A204.1 (cell line): ENCODE results near the gene PCDH17.

Source experiments
- FAIRE-seq: peaks from 2 replicates; lab custom pipeline; 2012; peaks lifted over from hg19 to GRCh38; lab: Jason Lieb, UNC

Gene PCDH17, protein sequence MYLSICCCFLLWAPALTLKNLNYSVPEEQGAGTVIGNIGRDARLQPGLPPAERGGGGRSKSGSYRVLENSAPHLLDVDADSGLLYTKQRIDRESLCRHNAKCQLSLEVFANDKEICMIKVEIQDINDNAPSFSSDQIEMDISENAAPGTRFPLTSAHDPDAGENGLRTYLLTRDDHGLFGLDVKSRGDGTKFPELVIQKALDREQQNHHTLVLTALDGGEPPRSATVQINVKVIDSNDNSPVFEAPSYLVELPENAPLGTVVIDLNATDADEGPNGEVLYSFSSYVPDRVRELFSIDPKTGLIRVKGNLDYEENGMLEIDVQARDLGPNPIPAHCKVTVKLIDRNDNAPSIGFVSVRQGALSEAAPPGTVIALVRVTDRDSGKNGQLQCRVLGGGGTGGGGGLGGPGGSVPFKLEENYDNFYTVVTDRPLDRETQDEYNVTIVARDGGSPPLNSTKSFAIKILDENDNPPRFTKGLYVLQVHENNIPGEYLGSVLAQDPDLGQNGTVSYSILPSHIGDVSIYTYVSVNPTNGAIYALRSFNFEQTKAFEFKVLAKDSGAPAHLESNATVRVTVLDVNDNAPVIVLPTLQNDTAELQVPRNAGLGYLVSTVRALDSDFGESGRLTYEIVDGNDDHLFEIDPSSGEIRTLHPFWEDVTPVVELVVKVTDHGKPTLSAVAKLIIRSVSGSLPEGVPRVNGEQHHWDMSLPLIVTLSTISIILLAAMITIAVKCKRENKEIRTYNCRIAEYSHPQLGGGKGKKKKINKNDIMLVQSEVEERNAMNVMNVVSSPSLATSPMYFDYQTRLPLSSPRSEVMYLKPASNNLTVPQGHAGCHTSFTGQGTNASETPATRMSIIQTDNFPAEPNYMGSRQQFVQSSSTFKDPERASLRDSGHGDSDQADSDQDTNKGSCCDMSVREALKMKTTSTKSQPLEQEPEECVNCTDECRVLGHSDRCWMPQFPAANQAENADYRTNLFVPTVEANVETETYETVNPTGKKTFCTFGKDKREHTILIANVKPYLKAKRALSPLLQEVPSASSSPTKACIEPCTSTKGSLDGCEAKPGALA (N-terminal part only)

DNA sequence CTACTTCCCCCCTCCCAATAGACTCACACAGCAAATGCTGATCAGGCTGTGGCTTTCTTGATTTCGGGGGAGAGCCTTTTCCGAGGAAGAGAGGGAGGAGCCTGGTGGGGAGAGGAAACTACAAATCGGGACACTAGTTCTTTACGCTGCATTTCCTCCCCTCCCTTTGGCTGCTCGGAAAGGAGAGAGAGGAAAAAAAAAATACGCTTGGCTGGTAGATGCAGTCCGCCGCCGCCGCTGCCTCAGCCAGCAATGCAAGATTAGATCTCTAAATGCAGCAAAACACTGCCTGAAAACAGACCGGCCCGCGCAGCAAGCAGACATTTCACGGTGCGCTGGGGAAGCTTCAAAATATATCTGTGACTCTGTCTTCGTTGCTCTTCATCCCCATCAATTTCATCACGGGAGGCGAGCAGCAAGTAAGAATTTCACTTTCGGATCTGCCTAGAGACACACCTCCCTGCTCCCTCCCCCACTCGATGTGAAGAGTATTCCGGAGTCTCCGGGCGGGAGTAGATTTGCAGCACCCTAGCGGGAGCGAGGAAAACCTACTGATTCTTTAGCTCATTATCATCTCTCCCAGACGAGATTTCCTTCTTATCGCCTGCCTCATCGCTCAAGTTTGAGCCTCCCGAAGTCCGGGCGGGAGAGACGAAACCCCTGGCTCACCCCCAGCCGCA lies at the start of gene PCDH17:
TSS of gene PCDH17 (plus strand) at position 149 of the 680 bp plus-strand sequence. CDS start 803 bp downstream, outside the sequence.
- no peak for FAIRE-seq

DNA sequence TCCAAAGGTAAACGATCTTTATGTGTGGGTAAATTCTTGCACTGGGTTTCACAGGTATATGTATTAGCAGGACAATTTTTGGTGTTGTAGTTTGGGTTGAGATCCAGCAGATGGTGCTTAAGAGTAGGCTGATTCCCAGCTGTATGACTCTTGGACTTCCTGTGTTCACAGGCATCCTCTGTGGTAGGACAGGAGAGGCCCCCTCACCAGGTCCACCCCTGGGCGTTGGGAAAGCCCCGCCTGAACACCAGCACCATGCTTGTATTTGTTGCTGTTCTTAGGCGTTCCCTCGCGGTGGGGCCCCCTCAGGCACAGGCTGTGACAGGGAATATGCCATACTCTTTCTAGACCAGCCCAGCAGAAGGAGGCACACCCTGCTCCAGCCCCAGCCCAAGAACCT lies 49.5 kb upstream of the PCDH17 start:
- FAIRE-seq, result no peak

DNA sequence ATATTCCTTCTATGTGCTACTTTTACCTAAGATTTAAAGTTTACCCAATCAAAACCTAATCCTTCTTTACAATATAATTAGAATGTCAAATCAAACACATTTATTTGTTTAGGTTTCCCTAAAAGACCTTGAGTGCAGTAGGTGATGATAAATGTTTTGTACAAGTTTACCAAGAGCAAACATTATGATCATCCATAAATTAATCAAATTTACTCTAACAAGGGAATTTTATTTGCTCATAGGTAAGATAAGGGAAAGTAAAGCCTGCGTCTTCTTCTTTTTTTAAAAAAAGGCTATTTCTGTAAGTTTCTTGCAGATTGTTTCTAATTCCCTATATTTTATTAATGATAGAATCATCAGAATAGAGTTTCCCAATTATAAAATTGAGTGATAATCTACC lies 48.0 kb upstream of the PCDH17 start:
- FAIRE-seq, result no peak

DNA sequence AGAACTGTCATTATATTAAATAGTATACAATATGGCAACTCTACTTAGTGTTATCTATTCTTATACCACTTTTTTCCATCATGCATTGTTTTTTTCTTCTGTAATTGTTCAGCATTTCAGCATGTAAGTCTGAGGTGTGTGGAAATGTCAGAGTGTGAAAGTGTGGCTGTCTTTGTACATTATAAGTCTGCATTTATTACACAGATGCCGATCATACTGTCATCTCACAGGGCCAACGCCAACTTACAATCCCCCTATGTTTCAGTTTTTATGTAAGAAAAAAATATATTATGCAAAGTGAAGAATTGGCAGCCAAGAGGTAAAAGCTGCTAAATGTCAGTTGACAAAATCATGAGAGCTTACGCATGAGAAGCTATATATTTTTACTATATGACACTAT lies 42.9 kb upstream of the PCDH17 start:
- no peak for FAIRE-seq

DNA sequence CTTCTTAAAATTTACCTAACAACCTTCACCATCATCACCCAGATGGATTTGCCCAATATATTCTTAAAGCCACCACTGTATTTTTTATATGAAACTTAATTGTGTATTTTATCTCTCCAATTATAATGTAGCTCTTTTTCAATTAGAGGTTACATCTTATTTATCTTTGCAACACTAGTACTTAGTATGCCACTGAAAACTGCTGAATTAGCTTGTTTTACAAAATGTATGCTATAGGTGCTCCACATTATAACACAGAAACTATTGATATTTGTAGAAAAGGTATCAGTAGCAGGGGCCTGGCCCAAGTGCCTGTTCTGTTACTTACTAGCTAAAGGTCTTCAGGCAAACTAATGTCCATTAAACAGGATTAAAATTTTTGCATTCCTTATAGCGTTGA lies 35.8 kb upstream of the PCDH17 start:
- no peak for FAIRE-seq

DNA sequence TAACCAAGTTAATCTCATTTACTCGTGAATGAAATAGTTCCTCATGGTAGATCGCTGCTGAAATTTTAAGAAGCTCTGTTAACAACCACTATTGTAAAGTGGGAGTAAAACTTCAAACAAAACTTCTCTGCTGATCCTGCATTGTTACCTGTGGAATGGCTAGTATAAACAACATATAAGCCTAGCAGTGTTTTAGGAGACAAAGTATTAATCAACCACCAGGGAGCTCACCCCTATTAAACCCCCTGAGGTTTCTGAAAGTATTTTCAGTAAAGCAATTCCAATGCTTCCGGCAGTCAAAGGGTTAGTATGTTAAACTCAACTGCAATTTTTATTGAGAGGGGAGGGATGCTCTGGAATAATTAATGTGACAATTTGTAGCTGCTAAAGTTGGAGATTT lies 30.0 kb upstream of the PCDH17 start:
- FAIRE-seq, result no peak

DNA sequence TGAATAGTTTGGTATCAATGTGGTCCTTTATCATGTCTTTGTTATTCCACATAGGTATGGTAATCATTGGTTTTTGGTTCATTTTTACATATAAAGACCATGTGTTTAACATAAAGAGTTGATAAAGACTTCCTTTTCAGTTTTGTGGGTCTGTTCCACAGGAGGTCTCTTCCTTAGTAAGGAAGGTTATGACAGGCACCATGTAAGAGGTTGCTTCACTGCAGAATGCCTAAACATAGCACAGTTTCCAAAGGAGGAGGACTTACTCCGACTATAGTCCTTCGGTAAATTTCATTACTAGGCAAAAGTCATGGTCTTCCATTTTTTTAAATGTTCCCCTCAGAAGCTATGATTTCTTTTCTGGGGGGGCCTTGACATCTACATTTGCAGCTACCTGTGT lies 27.1 kb upstream of the PCDH17 start:
- FAIRE-seq, result no peak

DNA sequence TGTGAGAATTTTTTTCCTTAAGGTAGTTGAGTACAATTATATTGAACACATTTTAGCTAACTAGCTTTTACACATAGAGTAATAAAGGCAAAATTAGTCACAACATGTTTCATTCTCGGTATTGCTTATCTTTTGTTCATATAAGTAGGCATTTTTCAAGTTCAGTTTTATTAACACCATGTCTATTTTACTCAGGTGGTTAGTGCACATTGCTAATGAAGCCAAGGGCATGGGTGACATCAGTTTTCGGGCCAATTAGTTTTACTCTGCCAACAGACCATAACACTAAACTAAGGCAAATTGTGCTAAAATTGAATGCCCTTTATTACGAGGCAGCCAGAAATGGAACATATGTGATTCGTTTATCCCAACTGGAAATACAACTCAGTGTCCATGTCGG lies 19.6 kb upstream of the PCDH17 start:
- FAIRE-seq, result no peak

DNA sequence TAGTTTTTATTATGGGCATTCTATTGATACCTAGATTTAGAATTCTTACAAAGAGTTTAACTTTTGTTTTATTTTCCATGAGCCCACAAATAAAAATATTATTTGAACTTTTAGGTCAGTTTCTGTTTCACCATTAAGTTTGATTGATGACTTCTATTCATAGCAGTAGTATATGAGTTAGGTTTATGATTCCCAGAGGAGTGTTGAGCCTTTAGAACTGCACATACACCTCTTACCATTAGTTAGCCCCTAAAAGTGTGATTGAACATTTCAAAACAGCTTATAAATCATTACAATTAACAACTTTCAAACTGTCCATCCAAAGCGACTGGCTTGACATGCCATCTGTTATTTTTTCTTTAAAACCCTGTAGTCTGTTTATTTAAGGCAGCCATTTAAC lies 19.0 kb upstream of the PCDH17 start:
- FAIRE-seq, result no peak

DNA sequence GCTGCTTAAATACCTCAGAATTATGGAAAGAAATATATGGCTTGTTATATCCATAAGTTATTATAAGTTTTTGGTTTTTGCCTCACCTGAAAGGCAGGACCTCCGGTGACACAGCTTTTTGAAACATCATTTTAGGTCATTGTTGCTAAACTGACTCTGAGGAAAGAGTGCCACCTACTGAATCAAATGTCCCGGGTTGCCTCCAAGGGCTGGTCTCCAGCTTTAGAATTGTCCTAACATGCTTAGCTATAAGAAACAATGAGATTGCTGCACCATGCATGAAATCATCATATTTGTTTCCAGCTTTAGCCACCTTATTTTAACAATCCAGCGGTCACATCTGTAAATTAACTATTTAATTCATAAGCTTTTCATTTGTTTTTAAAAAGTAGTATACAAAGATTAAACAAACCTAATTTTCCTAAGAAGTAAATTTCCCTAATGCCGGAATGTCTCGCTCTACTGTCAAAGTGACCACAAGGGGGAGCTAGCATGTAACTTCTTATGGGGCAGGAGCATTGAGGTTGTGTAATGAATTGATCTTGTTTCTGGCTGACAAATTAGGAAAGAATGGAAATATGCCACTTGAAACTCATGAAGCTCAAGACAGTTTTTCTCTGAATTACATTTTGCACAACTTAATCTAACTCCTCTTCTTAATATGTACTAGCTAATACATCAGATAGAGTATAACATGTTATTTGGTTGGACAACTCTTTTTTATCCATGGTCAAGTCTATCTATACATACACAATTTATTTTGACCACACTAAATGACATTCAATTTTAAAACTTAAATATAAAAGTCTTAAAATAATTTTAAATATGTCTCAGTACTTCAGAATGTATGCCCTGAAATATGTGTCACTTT lies 6.7 kb upstream of the PCDH17 start:
- peak; percentile 94 for FAIRE-seq

DNA sequence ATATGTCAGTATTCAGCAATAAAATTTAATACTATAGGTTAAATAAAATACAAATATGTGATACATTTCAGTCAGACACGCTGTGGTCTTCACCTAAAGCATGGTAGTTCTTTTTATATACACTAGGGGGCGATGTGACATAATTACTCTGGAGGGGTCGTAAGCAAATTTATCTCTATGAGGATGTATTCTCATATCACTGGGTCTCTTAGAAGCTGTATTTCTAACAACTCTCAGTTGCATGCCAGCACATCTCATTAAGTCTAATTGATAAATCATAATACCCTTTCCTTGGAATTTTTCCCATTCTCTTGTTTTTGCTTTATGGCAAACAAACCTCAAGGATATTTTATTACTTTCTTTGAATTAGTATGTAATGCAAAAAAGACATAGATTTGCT lies 3.9 kb upstream of the PCDH17 start:
- FAIRE-seq, result peak; percentile 92

DNA sequence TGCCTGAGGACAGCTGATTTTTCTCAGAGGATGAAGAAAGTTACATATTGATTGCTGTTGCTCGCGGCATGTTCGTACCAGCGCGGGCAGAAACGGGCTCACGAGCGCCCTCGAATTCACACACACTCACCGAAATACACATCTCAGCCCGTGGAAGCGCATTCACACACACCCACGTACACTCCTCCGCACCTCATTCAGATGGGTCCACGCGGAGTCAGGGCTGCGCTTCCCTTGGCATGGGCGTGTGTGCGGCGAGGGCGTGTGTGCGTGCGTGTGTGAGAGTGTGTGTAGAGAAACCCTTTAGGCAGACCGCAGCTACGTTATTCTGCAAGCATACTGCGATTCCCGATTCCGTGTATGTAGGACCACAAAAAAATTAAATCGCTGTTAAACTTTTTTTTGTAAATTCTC lies 2.1 kb upstream of the PCDH17 start:
- FAIRE-seq, result no peak

DNA sequence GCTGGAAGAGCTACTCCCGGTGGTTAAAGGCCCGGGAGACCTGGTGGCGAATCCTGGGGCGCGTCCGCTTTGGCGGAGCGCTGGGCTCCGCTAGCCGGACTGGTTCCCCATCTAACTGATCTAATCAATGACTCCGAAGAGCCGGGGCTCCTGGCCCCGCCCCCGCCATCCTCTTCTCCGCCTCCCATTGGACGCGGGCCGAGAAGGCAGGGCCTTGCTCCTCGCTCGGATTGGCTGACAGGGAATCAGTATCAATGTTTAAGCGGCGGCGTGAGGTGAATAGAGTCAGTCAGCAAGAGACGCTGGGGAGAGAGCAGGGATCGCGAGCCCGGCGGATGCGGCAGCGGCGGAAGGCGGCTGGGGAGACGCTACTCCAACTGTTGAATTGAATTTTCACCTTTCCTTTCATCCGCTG lies 1.7 kb upstream of the PCDH17 start:
- FAIRE-seq, result no peak

DNA sequence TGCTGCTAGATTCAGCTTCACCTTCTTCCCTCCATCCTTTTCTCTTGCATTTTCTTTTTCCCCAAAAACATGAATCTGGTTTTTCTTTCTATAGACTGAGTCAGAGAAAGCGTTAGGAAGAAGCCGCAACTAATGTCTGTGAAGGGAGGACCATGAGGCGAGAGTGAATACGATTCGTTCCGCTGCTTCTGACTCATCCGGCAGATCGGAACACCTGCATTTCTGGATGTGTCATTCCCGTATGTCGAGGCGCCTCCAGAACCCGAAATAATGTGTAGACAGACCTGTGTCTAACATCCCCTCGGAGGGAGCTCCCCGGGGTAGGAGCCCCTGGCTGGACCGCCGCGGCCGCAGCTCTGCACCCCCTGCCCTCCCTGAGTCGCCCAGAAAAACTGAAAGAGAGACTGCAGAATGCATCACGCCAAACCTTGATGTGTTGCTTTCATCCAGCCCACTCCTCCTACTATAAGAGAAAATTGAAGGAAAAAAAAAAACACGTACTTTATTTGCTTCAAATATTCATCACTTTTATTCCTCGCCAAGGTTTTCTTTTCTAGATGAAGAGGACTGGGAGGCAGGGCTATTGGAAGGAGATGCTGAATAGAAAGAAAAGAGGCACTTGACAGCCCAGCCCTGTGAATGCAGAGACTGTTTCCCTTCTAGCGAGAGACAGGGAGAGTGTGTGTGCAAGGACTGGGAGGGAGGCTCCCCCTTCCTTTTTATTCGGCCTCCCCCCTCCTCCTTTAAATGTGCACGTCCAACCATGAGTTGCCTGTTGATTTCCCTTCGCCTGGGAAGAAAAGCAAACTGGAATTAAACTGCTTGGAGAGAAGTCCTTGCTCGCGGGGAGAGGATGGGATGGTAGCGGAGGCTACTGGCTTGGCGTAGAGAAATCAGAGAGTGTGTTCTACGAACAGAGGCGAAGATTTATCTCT lies 616 bp upstream of the PCDH17 start:
- FAIRE-seq, result no peak

DNA sequence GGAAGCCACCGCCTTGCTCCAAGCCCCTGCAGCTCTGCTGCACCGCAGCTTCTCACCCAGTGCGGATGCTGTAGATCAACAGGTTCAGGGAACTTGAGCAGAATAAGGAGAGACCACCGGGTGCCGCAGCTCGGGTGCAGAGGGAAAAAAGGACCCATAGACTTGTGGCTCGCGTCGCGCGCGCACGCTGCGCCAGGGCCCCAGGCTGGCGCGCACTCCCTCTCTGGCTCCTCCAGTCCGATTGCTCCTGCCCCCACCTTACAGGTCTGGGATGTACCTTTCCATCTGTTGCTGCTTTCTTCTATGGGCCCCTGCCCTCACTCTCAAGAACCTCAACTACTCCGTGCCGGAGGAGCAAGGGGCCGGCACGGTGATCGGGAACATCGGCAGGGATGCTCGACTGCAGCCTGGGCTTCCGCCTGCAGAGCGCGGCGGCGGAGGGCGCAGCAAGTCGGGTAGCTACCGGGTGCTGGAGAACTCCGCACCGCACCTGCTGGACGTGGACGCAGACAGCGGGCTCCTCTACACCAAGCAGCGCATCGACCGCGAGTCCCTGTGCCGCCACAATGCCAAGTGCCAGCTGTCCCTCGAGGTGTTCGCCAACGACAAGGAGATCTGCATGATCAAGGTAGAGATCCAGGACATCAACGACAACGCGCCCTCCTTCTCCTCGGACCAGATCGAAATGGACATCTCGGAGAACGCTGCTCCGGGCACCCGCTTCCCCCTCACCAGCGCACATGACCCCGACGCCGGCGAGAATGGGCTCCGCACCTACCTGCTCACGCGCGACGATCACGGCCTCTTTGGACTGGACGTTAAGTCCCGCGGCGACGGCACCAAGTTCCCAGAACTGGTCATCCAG lies 964 bp downstream of the PCDH17 start:
- no peak for FAIRE-seq

DNA sequence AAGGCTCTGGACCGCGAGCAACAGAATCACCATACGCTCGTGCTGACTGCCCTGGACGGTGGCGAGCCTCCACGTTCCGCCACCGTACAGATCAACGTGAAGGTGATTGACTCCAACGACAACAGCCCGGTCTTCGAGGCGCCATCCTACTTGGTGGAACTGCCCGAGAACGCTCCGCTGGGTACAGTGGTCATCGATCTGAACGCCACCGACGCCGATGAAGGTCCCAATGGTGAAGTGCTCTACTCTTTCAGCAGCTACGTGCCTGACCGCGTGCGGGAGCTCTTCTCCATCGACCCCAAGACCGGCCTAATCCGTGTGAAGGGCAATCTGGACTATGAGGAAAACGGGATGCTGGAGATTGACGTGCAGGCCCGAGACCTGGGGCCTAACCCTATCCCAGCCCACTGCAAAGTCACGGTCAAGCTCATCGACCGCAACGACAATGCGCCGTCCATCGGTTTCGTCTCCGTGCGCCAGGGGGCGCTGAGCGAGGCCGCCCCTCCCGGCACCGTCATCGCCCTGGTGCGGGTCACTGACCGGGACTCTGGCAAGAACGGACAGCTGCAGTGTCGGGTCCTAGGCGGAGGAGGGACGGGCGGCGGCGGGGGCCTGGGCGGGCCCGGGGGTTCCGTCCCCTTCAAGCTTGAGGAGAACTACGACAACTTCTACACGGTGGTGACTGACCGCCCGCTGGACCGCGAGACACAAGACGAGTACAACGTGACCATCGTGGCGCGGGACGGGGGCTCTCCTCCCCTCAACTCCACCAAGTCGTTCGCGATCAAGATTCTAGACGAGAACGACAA lies 1.8 kb downstream of the PCDH17 start:
- FAIRE-seq, result no peak

DNA sequence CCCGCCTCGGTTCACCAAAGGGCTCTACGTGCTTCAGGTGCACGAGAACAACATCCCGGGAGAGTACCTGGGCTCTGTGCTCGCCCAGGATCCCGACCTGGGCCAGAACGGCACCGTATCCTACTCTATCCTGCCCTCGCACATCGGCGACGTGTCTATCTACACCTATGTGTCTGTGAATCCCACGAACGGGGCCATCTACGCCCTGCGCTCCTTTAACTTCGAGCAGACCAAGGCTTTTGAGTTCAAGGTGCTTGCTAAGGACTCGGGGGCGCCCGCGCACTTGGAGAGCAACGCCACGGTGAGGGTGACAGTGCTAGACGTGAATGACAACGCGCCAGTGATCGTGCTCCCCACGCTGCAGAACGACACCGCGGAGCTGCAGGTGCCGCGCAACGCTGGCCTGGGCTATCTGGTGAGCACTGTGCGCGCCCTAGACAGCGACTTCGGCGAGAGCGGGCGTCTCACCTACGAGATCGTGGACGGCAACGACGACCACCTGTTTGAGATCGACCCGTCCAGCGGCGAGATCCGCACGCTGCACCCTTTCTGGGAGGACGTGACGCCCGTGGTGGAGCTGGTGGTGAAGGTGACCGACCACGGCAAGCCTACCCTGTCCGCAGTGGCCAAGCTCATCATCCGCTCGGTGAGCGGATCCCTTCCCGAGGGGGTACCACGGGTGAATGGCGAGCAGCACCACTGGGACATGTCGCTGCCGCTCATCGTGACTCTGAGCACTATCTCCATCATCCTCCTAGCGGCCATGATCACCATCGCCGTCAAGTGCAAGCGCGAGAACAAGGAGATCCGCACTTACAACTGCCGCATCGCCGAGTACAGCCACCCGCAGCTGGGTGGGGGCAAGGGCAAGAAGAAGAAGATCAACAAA lies 2.6 kb downstream of the PCDH17 start:
- FAIRE-seq, result no peak

DNA sequence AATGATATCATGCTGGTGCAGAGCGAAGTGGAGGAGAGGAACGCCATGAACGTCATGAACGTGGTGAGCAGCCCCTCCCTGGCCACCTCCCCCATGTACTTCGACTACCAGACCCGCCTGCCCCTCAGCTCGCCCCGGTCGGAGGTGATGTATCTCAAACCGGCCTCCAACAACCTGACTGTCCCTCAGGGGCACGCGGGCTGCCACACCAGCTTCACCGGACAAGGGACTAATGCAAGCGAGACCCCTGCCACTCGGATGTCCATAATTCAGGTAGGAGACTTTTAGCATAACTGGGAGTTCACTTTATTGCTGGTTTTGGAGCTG lies 3.3 kb downstream of the PCDH17 start:
- FAIRE-seq, result no peak
